GM18508 (cell line): Measurements from ENCODE around the gene WSCD2.
"Not testable (repeated sequence)": the region's sequence is repeated elsewhere in the genome, so short reads cannot be mapped to it uniquely, and the experiment has no call there.

Experiments used
- ATAC-seq: cut with Tn5 transposase; IDR thresholded peaks from one replicate; pipeline ENCODE4 v1.9.1; 2021; ENCODE audit warnings: moderate number of reproducible peaks; ENCODE audit not compliant: insufficient read depth, unreplicated experiment

WSCD2 gene

GRCh38 chr12:108190529-108190928 is 61.4 kb downstream of the WSCD2 start:
- ATAC-seq = no peak

- ATAC-seq = no peak
Observed at GRCh38 chr12:108191086-108191485, 62.0 kb downstream of the WSCD2 start.

GRCh38 chr12:108191938-108192337 is 62.9 kb downstream of the WSCD2 start:
- ATAC-seq = no peak

- ATAC-seq = no peak
Observed at GRCh38 chr12:108193493-108193892, 64.4 kb downstream of the WSCD2 start.

- no peak for ATAC-seq
Observed at GRCh38 chr12:108193917-108194316, 64.8 kb downstream of the WSCD2 start.

GRCh38 chr12:108194585-108194984 is 65.5 kb downstream of the WSCD2 start:
- no peak for ATAC-seq

GRCh38 chr12:108196319-108196718 is 67.2 kb downstream of the WSCD2 start:
- no peak for ATAC-seq

GRCh38 chr12:108196921-108197320 is 67.8 kb downstream of the WSCD2 start:
- no peak for ATAC-seq

- no peak for ATAC-seq
Observed at GRCh38 chr12:108198043-108198442, 69.0 kb downstream of the WSCD2 start.

GRCh38 chr12:108199106-108199505 is 70.0 kb downstream of the WSCD2 start:
- ATAC-seq = no peak

- ATAC-seq = no peak
Observed at GRCh38 chr12:108201808-108202207, 72.7 kb downstream of the WSCD2 start.

- no peak for ATAC-seq
Observed at GRCh38 chr12:108204117-108204987, 75.3 kb downstream of the WSCD2 start.

GRCh38 chr12:108205864-108206263 is 76.8 kb downstream of the WSCD2 start:
- no peak for ATAC-seq

GRCh38 chr12:108207791-108208730 is 79.0 kb downstream of the WSCD2 start:
- ATAC-seq = no peak

- no peak for ATAC-seq
Observed at GRCh38 chr12:108210001-108210400, 80.9 kb downstream of the WSCD2 start.

- ATAC-seq = no peak
Observed at GRCh38 chr12:108211157-108211556, 82.1 kb downstream of the WSCD2 start.

- ATAC-seq = no peak
Observed at GRCh38 chr12:108213871-108214445, 84.9 kb downstream of the WSCD2 start.

- no peak for ATAC-seq
Observed at GRCh38 chr12:108214486-108214885, 85.4 kb downstream of the WSCD2 start.

GRCh38 chr12:108215458-108215857 is 86.4 kb downstream of the WSCD2 start:
- ATAC-seq = no peak

- ATAC-seq = no peak
Observed at GRCh38 chr12:108218921-108219320, 89.8 kb downstream of the WSCD2 start.

GRCh38 chr12:108225101-108225500 is 96.0 kb downstream of the WSCD2 start:
- ATAC-seq = not testable (repeated sequence)
